Measurements from ENCODE around the gene VPS26C. TPM values are rescaled to one million over a fixed set of nuclear protein-coding genes. Genes with fewer than 3 reads are reported as not detected.

The VPS26C gene
- total RNA-seq, 2 donors from 2014 or later = 48.1 to 60.7 TPM

GRCh38 chr21:37181059-37181458, 86.1 kb downstream of the VPS26C start:
- intact Hi-C loops (cut with DNase I) = no loop called here
- no peaks in the 10 kb centered on the region for H3K36me3 ChIP-seq
- H3K9me3 ChIP-seq = no peaks in the 10 kb centered on the region
- H3K4me3 ChIP-seq = no peak overlapping the region
- no peak for DNase-seq
- no peaks in the 10 kb centered on the region for H3K27me3 ChIP-seq
- H3K27ac ChIP-seq = no peak overlapping the region
- no peak overlapping the region for H3K9ac ChIP-seq (ENCODE audit: low read depth in 2 of 2, low read length in 2 of 2)
- TF ChIP-seq CTCF (IDR thresholded peaks at IDR 0.05) = no peak
- H3K4me1 ChIP-seq = no peaks in the 10 kb centered on the region

- DNase-seq = no peak
- no peaks in the 10 kb centered on the region for H3K4me1 ChIP-seq
- H3K4me3 ChIP-seq = no peak overlapping the region
- H3K36me3 ChIP-seq = no peaks in the 10 kb centered on the region
- no peak for TF ChIP-seq CTCF (IDR thresholded peaks at IDR 0.05)
- intact Hi-C loops (cut with DNase I) = no loop called here
- H3K27me3 ChIP-seq = no peaks in the 10 kb centered on the region
- H3K9ac ChIP-seq (ENCODE audit: low read depth in 2 of 2, low read length in 2 of 2) = no peak overlapping the region
- no peaks in the 10 kb centered on the region for H3K9me3 ChIP-seq
- no peak overlapping the region for H3K27ac ChIP-seq
Measured at GRCh38 chr21:37176716-37177115, 90.4 kb downstream of the VPS26C start.

Other genes with a start within 250 kb of the VPS26C start
- 10 to 100 TPM; 19.8 to 28.8 TPM for gene PIGP, start 194.3 kb downstream of the VPS26C start, total RNA-seq
- 100 to 1,000 TPM in 1 of 2 donors, 10 to 100 TPM in 1; 85.8 to 125 TPM for gene TTC3, start 194.1 kb downstream of the VPS26C start, total RNA-seq
- 10 to 100 TPM; 57.5 to 57.7 TPM for gene DYRK1A, start 99.4 kb upstream of the VPS26C start, total RNA-seq

Measured in colonic mucosa (tissue), 4 donors.